ENCODE data around the gene DHX9. TPM values are rescaled to one million over a fixed set of nuclear protein-coding genes. Genes with fewer than 3 reads are reported as not detected.

DHX9 gene
- total RNA-seq, 1 donor from 2014 or later = 65.3 TPM

DNA sequence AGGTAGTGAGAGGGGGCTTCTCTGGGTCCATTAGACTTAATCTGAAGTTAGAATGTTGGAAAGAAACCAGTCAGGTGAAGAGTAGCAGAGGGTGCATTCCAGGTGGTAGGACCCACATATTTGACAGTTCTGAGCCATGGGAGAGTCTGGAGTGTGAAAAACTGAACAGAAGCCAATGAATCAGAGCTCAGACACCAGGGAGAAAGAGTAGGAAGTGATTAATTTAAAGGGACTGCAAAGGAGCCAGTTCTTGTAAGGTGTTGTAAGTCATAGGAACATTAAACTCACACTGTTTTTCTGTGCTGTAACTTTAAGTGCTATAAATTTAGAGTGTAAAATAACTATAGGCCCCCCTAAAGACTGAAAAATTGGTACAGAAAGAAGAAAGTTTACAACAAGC, 5.9 kb upstream of the DHX9 start:
- intact Hi-C loops (cut with DNase I) = no loop called here
- DNase-seq (ENCODE audit: missing footprints) (no peak), ATAC-seq (no peak)

DNA sequence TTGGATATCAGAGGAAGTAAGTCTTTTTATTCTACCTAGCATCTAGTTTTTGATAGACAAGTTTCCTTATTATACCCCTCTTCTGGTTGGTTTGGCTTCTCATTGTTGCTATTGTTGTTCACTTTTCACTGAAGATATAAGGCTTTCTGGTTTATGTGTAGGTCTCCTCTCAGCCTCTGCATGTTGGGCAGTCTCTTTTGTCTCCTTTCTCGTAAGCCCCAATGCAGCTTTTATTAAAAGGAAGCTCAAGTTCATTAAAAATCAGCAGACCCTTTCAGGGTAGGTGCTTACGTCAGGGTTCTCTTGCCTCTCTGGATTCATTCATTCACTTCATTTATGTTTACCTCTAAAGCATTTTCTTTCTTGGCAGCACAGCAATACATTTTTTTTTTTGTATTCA, 4.8 kb upstream of the DHX9 start:
- DNase-seq (ENCODE audit: missing footprints) (no peak), ATAC-seq (no peak)
- intact Hi-C loops (cut with DNase I) = no loop called here

DNA sequence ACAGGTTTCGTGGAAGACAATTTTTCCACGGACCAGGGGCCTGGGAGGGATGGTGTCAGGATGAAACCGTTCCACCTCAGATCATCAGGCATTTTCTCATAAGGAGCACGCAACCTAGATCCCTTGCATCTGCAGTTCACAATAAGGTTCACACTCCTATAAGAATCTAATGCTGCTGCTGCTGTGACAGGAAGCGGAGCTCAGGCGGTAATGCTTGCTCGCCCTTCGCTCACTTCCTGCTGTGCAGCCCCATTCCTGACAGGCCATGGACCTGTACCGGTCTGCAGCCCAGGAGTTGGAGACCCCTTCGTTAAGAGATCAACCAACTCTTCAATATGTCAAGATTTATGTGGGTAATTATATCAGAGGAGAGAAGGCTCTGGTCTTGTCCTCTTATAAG, 3.3 kb upstream of the DHX9 start:
- no peak for DNase-seq (ENCODE audit: missing footprints)
- intact Hi-C loops (cut with DNase I) = no loop called here
- no peak for ATAC-seq

DNA sequence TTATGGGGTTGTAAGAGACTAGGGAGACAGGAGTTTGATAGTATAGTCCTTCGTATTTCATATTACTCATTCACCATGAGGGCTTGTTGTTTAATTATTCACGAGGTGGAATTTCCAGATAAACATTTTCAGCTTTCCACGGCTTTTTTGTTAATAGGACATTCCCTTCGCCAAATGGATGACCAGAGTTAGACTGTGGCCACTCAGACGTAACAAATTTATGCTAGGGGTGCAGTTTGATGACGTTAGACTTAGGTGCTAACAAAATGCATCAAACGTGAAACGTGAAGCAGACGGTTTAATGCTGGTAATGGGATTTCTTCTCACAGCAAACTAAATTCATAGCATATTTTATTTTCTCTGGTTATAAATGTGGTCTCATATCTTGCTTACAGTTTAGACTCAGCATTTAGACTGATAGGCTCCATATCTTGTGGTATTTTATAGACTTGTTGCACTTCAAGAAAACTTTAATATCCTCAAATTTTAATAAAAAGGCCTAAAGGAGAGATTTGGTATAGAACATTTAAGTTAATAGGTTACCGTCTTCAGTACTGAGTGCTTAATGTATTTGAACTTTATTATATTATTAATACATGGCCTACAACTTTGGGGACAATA, 2.3 kb downstream of the DHX9 start:
- no peak for ATAC-seq
- no peak for DNase-seq (ENCODE audit: missing footprints)
- intact Hi-C loops (cut with DNase I) = no loop called here

DNA sequence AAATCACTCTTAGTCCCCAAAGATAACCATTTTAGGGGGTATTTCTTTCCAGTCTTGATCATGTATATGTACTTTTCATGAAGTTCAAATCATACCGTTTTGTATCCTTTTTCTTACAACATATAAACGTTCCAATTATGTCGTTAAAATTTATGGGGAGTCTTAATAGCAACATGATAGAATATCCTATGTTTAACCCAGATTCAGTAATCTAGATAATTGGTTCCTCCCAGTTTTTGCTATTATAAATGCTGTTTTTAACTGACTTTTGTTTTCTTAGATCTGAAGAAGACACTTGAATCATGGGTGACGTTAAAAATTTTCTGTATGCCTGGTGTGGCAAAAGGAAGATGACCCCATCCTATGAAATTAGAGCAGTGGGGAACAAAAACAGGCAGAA, 3.1 kb downstream of the DHX9 start:
- intact Hi-C loops (cut with DNase I) = no loop called here
- DNase-seq (ENCODE audit: missing footprints) (no peak), ATAC-seq (no peak)

DNA sequence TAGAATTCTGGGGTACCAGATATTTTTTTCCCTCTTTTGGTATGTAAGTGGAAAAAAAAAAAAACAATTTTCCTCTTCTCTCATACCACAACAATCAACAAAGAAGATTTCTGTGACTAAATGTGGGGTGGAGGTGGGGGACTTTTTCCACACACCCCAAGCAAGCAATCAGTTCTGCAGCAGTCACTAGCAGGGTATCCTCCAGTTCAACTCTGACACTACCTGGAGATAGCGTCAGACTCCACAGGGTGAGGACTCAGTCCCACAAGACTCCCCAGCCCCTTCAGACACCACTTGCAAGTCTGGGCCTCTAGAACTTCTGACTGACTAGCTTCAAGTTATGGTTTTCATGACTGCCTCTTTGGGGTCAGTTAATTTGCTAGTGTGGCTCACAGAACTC, 6.2 kb downstream of the DHX9 start:
- no peak for DNase-seq (ENCODE audit: missing footprints)
- intact Hi-C loops (cut with DNase I) = no loop called here
- ATAC-seq = no peak

DNA sequence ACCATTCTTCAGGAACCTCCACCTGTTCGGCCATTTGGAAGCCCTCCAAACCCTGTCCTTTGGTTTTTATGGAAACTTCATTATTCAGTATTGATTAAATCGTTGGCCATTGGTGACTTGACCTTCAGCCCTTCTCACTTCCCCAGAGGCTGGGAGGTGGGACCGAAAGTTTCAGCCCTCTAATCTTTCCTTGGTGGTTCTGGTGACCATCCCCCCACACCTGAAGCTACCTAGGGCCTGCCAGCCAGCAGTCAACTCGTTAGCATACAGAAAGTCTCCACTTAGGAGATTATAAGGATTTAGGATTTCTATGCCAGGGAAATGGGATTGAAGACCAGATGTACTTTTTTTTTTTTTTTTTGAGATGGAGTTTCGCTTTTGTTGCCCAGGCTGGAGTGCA, 6.7 kb downstream of the DHX9 start:
- no peak for ATAC-seq
- no peak for DNase-seq (ENCODE audit: missing footprints)
- intact Hi-C loops (cut with DNase I) = no loop called here

DNA sequence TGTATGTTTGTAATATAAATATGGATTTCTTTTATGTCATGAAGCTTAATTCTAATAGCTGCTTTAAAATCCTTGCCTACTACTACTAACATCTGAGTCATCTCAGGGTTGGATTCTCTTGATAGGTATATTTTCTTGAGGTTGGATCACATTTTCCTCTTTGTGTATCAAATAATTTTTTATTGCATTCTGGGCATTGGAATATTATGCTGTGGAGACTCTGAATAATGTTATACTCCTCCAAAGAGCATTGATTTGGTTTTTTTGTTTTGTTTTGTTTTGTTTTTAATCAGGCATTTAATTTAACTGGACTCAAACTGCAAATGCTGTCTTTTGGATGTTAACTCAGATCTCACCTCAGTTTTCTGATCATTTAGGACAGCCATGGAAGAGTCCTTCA, 8.0 kb downstream of the DHX9 start:
- intact Hi-C loops (cut with DNase I) = no loop called here
- no peak for ATAC-seq
- no peak for DNase-seq (ENCODE audit: missing footprints)

DNA sequence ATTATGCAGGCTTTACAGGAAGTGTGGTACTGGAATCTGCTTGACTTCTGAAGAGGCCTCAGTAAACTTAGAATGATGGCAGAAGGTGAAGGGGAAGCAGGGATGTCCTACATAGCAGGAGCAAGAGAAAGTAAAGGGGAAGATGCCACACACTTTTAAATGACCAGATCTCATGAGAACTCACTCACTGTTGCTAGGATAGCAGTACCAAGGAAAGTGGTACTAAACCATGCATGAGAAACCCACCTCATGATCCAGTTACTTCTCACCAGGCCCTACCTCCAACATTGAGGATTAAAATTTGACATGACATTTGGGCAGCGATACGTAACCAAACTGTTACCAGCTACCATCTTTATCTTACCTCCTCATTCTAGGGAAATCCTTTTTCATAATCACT, 9.6 kb downstream of the DHX9 start:
- intact Hi-C loops (cut with DNase I) = loop anchor here (1.0 kb wide), 1 partner anchor 13 kb away; no protein-coding TSS in a partner anchor
- DNase-seq (ENCODE audit: missing footprints) (no peak), ATAC-seq (no peak)

DNA sequence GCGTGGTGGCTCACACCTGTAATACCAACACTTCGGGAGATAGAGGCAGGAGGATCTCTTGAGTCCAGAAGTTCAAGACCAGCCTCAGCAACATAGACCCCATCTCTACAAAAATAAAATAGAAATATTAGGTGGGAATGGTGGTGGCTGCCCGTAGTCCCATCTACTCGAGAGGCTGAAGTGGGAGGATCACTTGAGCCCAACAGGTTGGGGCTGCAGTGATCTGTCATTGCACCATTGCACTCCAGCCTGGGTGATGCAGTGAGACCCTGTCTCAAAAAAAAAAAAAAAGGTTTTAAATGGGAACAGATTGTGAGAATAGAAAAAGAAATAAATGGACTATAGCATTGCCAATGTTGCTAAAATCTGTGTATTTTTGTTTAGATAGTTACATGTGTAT, 11.2 kb downstream of the DHX9 start:
- ATAC-seq (no peak), DNase-seq (ENCODE audit: missing footprints) (no peak)
- intact Hi-C loops (cut with DNase I) = loop anchor here (1.0 kb wide), 1 partner anchor 39 kb away; no protein-coding TSS in a partner anchor

DNA sequence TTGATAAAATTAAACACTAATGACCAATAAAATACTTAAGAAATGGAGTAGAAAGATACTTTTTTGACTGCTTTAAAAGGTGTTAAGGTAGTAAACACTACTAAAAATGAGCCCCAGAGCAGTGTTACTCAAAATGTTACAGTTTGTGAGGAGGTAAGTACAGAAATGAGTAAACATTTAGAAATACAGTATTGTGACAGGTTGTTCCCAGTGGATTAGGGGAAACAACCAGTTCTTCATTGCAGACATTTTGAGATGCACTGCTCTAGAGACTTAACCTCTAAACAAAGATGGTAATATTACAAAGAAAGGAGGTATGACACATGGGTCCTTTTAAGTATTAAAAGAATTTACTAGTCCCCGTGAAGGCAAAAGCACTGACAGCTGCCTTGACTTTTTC, 12.7 kb downstream of the DHX9 start:
- ATAC-seq = no peak
- DNase-seq (ENCODE audit: missing footprints) = no peak
- intact Hi-C loops (cut with DNase I) = no loop called here

DNA sequence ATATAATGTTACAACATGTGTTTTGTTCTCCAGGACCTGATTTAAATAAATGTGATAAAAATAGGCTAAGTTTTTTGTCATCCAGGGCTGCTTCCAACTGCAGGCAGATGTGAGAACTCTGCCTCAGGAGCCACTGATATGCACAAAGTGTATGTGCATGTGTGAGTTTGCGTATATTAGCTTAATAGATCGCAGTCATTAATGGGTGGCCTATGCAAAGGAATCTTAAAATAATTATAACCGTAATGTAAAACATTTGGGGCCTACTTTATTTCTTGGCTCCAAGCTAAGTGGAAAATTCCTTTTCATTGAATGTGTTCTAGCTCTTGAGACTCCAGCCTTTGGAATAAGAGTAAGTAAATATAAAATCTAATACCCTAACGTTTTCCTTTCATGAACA, 16.8 kb downstream of the DHX9 start:
- ATAC-seq = no peak
- intact Hi-C loops (cut with DNase I) = no loop called here
- no peak for DNase-seq (ENCODE audit: missing footprints)

DNA sequence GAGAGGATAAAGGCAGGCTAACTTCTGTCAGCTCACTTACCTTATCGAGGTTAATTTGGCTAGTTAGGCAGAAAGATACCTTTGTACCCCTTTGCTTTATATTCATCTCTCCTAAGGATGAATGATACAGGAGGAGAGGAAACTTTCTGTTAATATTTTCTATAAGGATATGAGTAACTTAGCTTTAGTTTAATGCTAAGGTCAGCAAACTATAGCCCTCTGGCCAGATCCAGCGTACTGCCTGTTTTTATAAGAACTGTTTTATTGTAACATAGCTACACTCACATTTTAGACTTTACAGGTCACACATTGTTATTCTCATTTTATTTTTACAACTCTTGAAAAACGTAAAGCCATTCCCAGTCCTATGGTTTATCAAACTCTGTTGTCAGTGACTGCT, 18.1 kb downstream of the DHX9 start:
- ATAC-seq (no peak), DNase-seq (ENCODE audit: missing footprints) (no peak)
- intact Hi-C loops (cut with DNase I) = no loop called here

DNA sequence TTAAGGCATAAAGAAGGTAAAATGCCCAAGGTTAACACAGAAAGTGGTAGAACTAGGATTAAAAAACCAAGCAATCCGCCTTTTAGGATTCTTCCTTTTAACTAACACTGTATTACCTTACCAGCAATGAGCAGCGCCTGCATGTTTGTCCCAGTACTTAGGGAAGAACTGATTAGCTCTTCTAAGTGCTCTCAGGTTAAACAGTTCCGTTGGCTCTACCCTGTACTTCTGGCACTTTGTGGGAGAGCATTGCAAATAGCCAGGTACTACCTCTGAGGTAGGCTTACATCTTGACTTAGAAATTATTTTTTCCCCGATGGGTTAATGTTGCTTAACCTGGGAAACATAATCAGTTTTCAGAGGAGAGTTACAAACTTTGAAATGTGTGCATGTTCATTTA, 21.5 kb downstream of the DHX9 start:
- intact Hi-C loops (cut with DNase I) = loop anchor here (1.0 kb wide), 1 partner anchor 12 kb away; no protein-coding TSS in a partner anchor
- no peak for DNase-seq (ENCODE audit: missing footprints)
- ATAC-seq = no peak

DNA sequence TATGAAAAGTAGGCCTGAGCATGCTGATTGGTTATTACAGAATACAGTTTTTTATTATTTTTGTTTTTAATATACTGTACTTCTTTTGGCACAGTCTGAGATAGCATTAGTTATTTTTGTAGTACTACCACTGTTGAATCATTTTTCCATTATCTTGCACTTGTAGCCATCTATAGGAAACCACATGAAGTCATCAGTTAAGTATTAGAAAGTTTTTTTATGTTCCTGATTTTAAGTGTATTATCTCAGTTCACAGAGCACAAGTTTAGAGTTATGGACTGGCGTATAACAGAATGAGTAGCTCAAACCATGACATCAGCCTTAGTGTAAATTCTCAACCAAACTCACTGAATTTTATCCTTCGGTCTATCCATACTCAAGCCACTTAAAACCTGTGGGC, 22.8 kb downstream of the DHX9 start:
- intact Hi-C loops (cut with DNase I) = loop anchor here (1.0 kb wide), 1 partner anchor 14 kb away; no protein-coding TSS in a partner anchor
- DNase-seq (ENCODE audit: missing footprints) (no peak), ATAC-seq (no peak)

DNA sequence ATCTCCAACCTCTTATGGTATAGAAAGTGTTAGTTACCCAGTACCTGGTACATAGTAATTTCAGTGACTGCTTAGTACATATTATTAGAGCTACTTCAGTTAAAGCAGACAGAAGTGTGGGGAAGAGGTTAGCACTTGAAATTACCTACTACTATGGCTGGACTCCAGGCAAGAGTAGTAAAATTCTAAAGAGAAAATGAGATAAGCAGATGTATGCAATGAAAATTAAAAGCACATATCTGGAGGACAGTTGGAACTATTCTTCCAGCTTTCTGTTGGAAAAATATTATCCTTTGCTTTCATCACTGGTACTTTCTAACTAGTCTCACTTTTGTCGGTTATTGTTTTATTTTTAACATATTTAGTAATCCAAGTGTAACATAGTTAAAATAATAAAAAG, 23.7 kb downstream of the DHX9 start:
- intact Hi-C loops (cut with DNase I) = no loop called here
- DNase-seq (ENCODE audit: missing footprints) (no peak), ATAC-seq (no peak)

DNA sequence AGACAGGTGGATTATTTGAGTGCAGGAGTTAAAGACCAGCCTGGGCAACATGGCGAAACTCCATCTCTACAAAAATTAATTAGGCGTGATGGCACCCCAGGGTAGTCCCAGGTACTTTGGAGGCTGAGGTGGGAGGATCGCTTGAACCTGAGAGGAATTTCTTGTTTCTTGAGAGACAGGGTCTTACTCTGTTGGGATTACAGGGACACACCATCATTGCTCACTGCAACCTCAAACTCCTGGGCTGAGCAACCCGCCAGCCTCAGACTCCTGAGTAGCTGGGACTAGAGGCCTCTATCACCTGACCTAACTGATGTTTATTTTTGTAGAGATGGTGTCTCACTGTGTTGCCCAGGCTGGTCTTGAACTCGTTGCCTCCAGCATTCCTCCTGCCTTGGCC, 24.8 kb downstream of the DHX9 start:
- DNase-seq (ENCODE audit: missing footprints) (no peak), ATAC-seq (no peak)
- intact Hi-C loops (cut with DNase I) = no loop called here

DNA sequence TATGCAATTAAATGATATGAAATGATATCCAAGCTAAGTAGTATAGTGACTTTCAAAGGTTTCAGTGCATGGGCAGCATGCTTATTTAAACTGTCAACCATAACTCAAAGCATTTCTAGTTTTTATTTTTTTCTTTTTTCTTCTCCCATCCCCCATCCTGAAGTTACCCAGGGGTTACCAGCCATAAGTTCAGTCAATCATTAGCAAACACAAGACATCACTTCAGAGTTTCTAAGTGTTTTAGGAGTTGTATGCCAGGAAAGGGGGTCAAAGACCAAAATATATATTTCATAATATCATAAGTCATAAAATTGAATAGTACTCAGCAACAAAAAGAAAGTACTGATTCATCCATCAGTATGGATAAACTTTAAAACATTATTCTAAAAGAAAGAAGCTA, 28.7 kb downstream of the DHX9 start:
- intact Hi-C loops (cut with DNase I) = no loop called here
- DNase-seq (ENCODE audit: missing footprints) = no peak
- no peak for ATAC-seq

DNA sequence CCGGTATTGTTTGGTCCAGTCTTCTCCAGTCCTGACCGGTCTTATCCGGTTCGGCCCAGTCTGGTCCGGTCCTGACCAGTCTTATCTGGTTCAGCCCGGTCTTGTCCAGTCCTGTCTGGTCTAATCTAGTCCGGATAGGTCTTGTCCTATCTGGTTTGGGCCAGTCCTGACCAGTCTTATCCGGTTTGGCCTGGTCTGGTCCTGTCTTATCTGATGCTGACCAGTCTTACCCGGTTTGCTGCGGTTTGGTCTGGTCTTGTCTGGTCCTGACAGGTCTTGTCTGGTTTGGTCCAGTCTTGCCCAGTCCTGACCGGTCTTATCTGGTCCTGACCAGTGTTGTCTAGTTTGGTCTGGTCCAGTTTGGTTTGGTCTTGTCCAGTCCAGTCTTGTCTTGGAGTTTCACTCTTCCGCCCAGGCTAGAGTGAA, 30.1 kb downstream of the DHX9 start:
- intact Hi-C loops (cut with DNase I) = no loop called here
- ATAC-seq (no peak), DNase-seq (ENCODE audit: missing footprints) (no peak)

DNA sequence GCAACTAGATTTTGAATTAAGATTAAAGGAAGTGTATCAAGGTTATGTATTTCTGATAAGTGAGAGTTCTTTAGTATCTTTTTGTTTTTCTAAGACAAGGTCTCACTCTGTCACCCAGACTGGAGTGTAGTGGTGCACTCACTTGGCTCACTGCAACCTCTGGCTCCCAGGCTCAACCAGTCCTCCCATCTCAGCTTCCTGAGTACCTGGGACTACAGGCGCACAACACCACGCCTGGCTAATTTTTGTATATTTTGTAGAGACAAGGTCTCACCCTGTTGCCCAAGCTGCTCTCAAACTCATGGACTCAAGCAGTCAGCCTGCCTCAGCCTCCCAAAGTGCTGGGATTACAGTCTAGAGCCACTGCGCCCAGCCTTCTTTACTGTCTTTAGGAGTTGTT, 33.7 kb downstream of the DHX9 start:
- intact Hi-C loops (cut with DNase I) = loop anchor here (10.0 kb wide), 1 partner anchor 262 kb away; no protein-coding TSS in a partner anchor
- ATAC-seq (no peak), DNase-seq (ENCODE audit: missing footprints) (no peak)

DNA sequence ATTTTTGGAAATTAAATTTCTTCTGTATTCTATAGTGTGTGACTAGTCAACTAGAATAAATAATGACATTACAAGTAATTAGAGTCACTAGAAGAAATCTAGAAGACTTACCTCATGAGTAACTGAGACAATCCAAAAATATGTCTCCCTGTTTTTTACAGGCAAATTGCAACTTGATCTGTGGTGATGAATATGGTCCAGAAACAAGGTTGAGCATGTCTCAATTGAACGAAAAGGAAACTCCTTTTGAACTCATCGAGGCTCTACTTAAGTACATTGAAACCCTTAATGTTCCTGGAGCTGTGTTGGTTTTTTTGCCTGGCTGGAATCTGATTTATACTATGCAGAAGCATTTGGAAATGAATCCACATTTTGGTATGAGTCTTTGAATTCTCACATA, 36.7 kb downstream of the DHX9 start:
- intact Hi-C loops (cut with DNase I) = loop anchor here (10.0 kb wide), 1 partner anchor 259 kb away; no protein-coding TSS in a partner anchor
- no peak for ATAC-seq
- no peak for DNase-seq (ENCODE audit: missing footprints)

All from Right ventricle myocardium inferior (tissue), 1 donor.